CD4-positive, alpha-beta T cell treated with Interleukin-17A for 4 hours (primary cell): ENCODE results near the gene RAB7B.
A peak's percentile ranks its signal among the peaks of the same experiment; 100 is the strongest.
"Not testable (repeated sequence)": the region's sequence is repeated elsewhere in the genome, so short reads cannot be mapped to it uniquely, and the experiment has no call there.

Experiments
- DNase-seq: peaks from one replicate; pipeline ENCODE4 v3.0.0-alpha.2; 2020; ENCODE audit warnings: mixed read lengths

Gene RAB7B

GRCh38 chr1:206021626-206022365 is 18.6 kb upstream of the RAB7B start:
- no peak for DNase-seq

GRCh38 chr1:206021008-206021625 is 17.9 kb upstream of the RAB7B start:
- DNase-seq, result no peak

GRCh38 chr1:206020393-206021007 is 17.3 kb upstream of the RAB7B start:
- no peak for DNase-seq

- no peak for DNase-seq
Measured at GRCh38 chr1:206015071-206015470, 11.9 kb upstream of the RAB7B start.

- DNase-seq, result no peak
Measured at GRCh38 chr1:206014601-206015000, 11.4 kb upstream of the RAB7B start.

- no peak for DNase-seq
Measured at GRCh38 chr1:206013026-206013795, 10.0 kb upstream of the RAB7B start.

GRCh38 chr1:206012086-206012859 is 9.1 kb upstream of the RAB7B start:
- DNase-seq, result peak; percentile 44

- DNase-seq, result no peak
Measured at GRCh38 chr1:206011057-206011456, 7.9 kb upstream of the RAB7B start.

- DNase-seq, result no peak
Measured at GRCh38 chr1:206010060-206010459, 6.9 kb upstream of the RAB7B start.

GRCh38 chr1:206006946-206007345 is 3.8 kb upstream of the RAB7B start:
- no peak for DNase-seq

- no peak for DNase-seq
Measured at GRCh38 chr1:206005778-206006180, 2.6 kb upstream of the RAB7B start.

- DNase-seq, result no peak
Measured at GRCh38 chr1:206005234-206005633, 2.0 kb upstream of the RAB7B start.

- no peak for DNase-seq
Measured at GRCh38 chr1:206004826-206005225, 1.6 kb upstream of the RAB7B start.

- DNase-seq, result no peak
Measured at GRCh38 chr1:206003854-206004800, 932 bp upstream of the RAB7B start.

GRCh38 chr1:206002160-206002559 is 1.0 kb downstream of the RAB7B start:
- DNase-seq, result no peak

GRCh38 chr1:206001476-206001888 is 1.7 kb downstream of the RAB7B start:
- no peak for DNase-seq

GRCh38 chr1:206000641-206001339 is 2.4 kb downstream of the RAB7B start:
- no peak for DNase-seq

- no peak for DNase-seq
Measured at GRCh38 chr1:205998457-205999241, 4.5 kb downstream of the RAB7B start.

GRCh38 chr1:205996641-205997040 is 6.6 kb downstream of the RAB7B start:
- DNase-seq, result not testable (repeated sequence)

- no peak for DNase-seq
Measured at GRCh38 chr1:205994346-205994745, 8.8 kb downstream of the RAB7B start.
